ENCODE results near the gene ILF3. TPM values are rescaled to one million over a fixed set of nuclear protein-coding genes. Genes with fewer than 3 reads are reported as not detected.

The ILF3 gene
- total and polyA plus RNA-seq, 2 of the 13 experiments (the other 11 are each of a cell fraction or from before 2014, with no cell fraction given), result 120 to 173 TPM

GRCh38 chr19:10727685-10728201 is 73.6 kb downstream of the ILF3 start:
- WGBS (ENCODE audit: low lambda C conversion rate), result 96% methylated on average over 11 of the region's 14 CpGs
- Histone ChIP-seq H2AFZ (ENCODE audit: low read length) (no peak overlapping the region), H3K27me3 (ENCODE audit: control insufficient read depth in 1 of 2, insufficient read depth in 2 of 2, low read length in 2 of 2) (no peaks in the 10 kb centered on the region), H3K79me2 (ENCODE audit: insufficient read depth, low read length) (peaks cover 81% of the 10 kb centered on the region), H3K9me3 (ENCODE audit: low read length) (no peaks in the 10 kb centered on the region), H3K4me1 (ENCODE audit: insufficient read depth, low read length) (peaks cover 19% of the 10 kb centered on the region), H3K4me2 (ENCODE audit: low read depth, low read length) (no peak overlapping the region), H3K27ac (ENCODE audit: extremely low read length, insufficient read depth, low read length) (no peak overlapping the region), H3K36me3 (replicated peaks in 1 of 2; ENCODE audit: control insufficient read depth in 1 of 2, insufficient read depth in 2 of 2, low read length in 2 of 2) (peaks cover 1 to 16% of the 10 kb centered on the region in 2 experiments; a peak in 3 of 5 replicates), H4K20me1 (ENCODE audit: insufficient read depth, low read length) (0 out of 2 replicates have a peak, but pooled peaks cover 6% of the 10 kb centered on the region), H3K9ac (ENCODE audit: insufficient read depth, low read depth, low read length) (no peak overlapping the region), H3K4me3 (replicated peaks in 1 of 3; ENCODE audit: insufficient read depth in 1 of 3, low read depth in 2 of 3, low read length in 3 of 3) (no peak overlapping the region)
- ATAC-seq, result no peak
- in situ Hi-C loops (cut with HindIII; ENCODE audit: extremely low pct_ligation_motif_present, low pct_unique_long_range_greater_than_20kb), result no loop called here
- FAIRE-seq, result no peak
- intact Hi-C loops (cut with micrococcal nuclease; ENCODE audit: unreplicated experiment), result no loop called here
- CTCF ChIA-PET (ENCODE audit: low intra/inter-chr PET ratio, low total read pairs), result no interaction called here
- TF ChIP-seq ZC3H13 (CRISPR knock-in tag; IDR thresholded peaks at IDR 0.05) (no peak), TARDBP (CRISPR knock-in tag; IDR thresholded peaks at IDR 0.05) (no peak), ZNF274 (CRISPR knock-in tag; IDR thresholded peaks at IDR 0.05) (no peak), ZNF607 (CRISPR knock-in tag; IDR thresholded peaks at IDR 0.05; ENCODE audit: borderline replicate concordance) (no peak), ZNF224 (CRISPR knock-in tag; IDR thresholded peaks at IDR 0.05) (no peak), ETS1 (CRISPR knock-in tag; IDR thresholded peaks at IDR 0.05) (no peak)
- TF ChIP-seq, protein P1, sequence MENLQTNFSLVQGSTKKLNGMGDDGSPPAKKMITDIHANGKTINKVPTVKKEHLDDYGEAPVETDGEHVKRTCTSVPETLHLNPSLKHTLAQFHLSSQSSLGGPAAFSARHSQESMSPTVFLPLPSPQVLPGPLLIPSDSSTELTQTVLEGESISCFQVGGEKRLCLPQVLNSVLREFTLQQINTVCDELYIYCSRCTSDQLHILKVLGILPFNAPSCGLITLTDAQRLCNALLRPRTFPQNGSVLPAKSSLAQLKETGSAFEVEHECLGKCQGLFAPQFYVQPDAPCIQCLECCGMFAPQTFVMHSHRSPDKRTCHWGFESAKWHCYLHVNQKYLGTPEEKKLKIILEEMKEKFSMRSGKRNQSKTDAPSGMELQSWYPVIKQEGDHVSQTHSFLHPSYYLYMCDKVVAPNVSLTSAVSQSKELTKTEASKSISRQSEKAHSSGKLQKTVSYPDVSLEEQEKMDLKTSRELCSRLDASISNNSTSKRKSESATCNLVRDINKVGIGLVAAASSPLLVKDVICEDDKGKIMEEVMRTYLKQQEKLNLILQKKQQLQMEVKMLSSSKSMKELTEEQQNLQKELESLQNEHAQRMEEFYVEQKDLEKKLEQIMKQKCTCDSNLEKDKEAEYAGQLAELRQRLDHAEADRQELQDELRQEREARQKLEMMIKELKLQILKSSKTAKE (CRISPR knock-in tag; IDR thresholded peaks at IDR 0.05; ENCODE audit: borderline replicate concordance), result no peak
- TF ChIP-seq, protein P2, sequence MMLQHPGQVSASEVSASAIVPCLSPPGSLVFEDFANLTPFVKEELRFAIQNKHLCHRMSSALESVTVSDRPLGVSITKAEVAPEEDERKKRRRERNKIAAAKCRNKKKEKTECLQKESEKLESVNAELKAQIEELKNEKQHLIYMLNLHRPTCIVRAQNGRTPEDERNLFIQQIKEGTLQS (CRISPR knock-in tag; IDR thresholded peaks at IDR 0.05), result no peak
- DNase-seq (ENCODE audit: low spot score), result no peak
- BruUV-seq (replicated peaks), result no TSS peak
- POLR2A ChIA-PET, result interaction anchor here (1.1 kb wide), 1 partner anchor 10 kb away, joined by 4 read pairs; the partner anchor contains the start of gene DNM2

Data from HepG2 (cell line).